ENCODE measurements around the gene TMEM269.

Gene TMEM269

DNA sequence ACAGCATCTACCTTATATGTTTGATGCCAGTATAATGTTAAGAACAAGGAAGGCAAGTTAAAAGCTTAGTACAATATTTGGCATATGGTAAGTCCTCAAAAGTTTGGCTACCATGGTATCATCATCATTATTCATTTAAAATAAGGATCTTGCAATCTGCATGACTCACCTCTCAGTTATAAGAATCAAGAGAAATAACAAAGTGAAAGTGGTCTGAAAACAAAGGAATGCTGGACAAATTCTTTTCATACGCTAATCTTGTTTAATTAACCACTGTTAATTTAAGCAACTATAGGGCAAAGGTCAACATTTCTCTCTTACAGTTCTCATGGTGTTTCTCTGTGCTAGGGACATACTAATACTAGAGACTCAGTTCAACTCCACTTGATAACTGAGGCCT lies 31.7 kb upstream of the TMEM269 start:
- Histone ChIP-seq H3K27me3 (ENCODE audit: insufficient read depth, poor library complexity, severe bottlenecking) (no peaks in the 10 kb centered on the region), H3K4me3 (replicated peaks; ENCODE audit: insufficient read depth, low read length) (no peak overlapping the region), H3K27ac (replicated peaks) (no peak overlapping the region)
- no peak for DNase-seq (ENCODE audit: low read depth in 1 of 2, low spot score in 1 of 2)
- TF ChIP-seq GABPA (IDR thresholded peaks at IDR 0.05; ENCODE audit: low read depth) (no peak), CTCF (IDR thresholded peaks at IDR 0.05; ENCODE audit: insufficient read depth, low read length) (no peak), REST (IDR thresholded peaks at IDR 0.05; ENCODE audit: insufficient replicate concordance, low read depth) (no peak)

DNA sequence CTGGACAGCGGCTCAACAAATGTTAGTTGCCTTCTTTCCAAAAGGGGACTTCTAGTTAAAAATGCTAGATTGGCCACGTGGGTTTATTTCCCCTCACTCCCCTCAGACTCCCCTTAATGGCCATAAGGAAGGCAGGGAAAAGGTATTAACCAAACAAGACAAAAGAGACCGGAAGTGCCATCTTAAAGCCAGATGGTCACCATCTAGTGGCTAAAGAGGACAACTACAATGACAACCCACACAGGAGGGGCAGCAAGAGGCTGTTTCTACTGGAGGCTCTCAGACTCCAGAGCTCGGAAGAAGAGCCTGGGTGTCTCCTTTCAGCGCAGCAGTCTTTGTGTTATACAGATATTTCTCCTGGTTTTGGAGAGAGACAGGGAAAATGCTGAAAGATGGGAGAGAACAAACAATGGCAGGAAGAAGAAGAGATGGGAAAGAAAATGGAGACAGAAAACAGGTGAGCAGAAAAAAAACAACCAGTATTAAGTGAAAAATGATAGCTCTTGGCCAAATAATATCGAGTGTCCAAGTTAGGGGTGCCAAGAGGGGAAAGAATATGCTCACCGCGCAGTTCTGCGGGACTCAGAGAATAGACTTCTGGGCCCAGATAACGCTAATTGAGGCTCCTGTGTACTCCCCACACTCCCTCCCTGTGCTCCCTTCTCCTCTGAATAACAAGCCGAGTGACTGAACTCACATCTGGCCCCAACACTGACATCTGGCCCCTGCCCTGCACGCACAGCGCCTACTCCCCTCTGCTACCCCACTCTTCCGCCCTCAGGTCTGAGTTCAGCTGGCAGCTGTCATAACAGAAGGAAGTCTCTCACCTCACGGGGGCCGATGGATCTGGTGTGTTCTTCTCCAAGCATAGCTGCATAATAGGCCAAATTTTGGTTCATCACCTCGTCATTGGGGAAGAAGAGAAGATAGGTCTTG lies 27.6 kb upstream of the TMEM269 start:
- DNase-seq (ENCODE audit: low read depth in 1 of 2, low spot score in 1 of 2) = peak; percentile 54 to 55
- no peak overlapping the region for H3K27ac ChIP-seq (replicated peaks)
- no peak for TF ChIP-seq REST (IDR thresholded peaks at IDR 0.05; ENCODE audit: insufficient replicate concordance, low read depth)
- peak; percentile 42; the same call in 1 of the 2 replicates for TF ChIP-seq SPI1 (IDR thresholded peaks at IDR 0.05; ENCODE audit: borderline replicate concordance, low read depth)
- no peak for TF ChIP-seq POLR2AphosphoS5 (IDR thresholded peaks at IDR 0.05; ENCODE audit: low read depth)
- no peak for TF ChIP-seq GABPA (IDR thresholded peaks at IDR 0.05; ENCODE audit: low read depth)
- TF ChIP-seq CTCF (IDR thresholded peaks at IDR 0.05; ENCODE audit: insufficient read depth, low read length) = peak; percentile 63
- no peaks in the 10 kb centered on the region for H3K27me3 ChIP-seq (ENCODE audit: insufficient read depth, poor library complexity, severe bottlenecking)
- no peak overlapping the region for H3K4me3 ChIP-seq (replicated peaks; ENCODE audit: insufficient read depth, low read length)

DNA sequence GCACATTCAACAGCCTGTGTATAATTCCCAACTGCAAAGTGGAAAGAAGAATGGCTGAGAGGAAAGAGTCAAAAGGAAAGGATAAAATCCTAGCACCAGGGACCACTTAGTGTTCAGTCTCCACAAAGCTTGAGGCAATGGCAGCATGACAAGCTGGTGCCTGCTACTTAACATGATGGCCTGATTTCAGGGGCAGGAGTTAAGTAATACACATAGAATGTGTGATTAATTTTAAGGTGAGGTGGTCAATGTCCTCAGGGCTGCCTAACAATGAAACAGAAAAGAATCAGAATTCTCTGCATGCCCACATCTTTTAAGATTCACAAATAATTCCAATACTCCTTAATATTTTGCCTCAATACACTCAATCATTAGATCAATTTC lies 26.9 kb upstream of the TMEM269 start:
- Histone ChIP-seq H3K27me3 (ENCODE audit: insufficient read depth, poor library complexity, severe bottlenecking) (no peaks in the 10 kb centered on the region), H3K4me3 (replicated peaks; ENCODE audit: insufficient read depth, low read length) (no peak overlapping the region), H3K27ac (replicated peaks) (no peak overlapping the region)
- TF ChIP-seq SPI1 (IDR thresholded peaks at IDR 0.05; ENCODE audit: borderline replicate concordance, low read depth) = no peak
- no peak for TF ChIP-seq POLR2AphosphoS5 (IDR thresholded peaks at IDR 0.05; ENCODE audit: low read depth)
- TF ChIP-seq REST (IDR thresholded peaks at IDR 0.05; ENCODE audit: insufficient replicate concordance, low read depth) = no peak
- no peak for TF ChIP-seq CTCF (IDR thresholded peaks at IDR 0.05; ENCODE audit: insufficient read depth, low read length)
- no peak for TF ChIP-seq GABPA (IDR thresholded peaks at IDR 0.05; ENCODE audit: low read depth)
- no peak for DNase-seq (ENCODE audit: low read depth in 1 of 2, low spot score in 1 of 2)
